Activated CD8-positive, alpha-beta T cell treated with anti-CD3 and anti-CD28 coated beads, Interleukin-2, amount 10 ng/mL, durations not matched to agents 7 days and 5 days (primary cell): ENCODE measurements around the gene OR11G2. TPM values are rescaled to one million over a fixed set of nuclear protein-coding genes. Genes with fewer than 3 reads are reported as not detected.
"Not testable (repeated sequence)": the region's sequence is repeated elsewhere in the genome, so short reads cannot be mapped to it uniquely, and the experiment has no call there.

ENCODE experiments used
- ATAC-seq: fragments of 150-1000 bp; cut with Tn5 transposase; one replicate; pipeline ENCODE4 v1.10.0; 2021; ENCODE audit warnings: moderate library complexity
- CTCF ChIA-PET: fragments of 350-600 bp; sonication (Branson Sonifier 250); formaldehyde crosslinking; loops from one replicate; lab custom pipeline; 2021; ENCODE audit warnings: antibody characterized with exemption; lab: Charles Lee
- POLR2A ChIA-PET: fragments of 350-600 bp; sonication (Branson Sonifier 250); formaldehyde crosslinking; loops from one replicate; lab custom pipeline; 2021; ENCODE audit warnings: antibody characterized with exemption; lab: Charles Lee
- DNase-seq: peaks from one replicate; pipeline ENCODE4 v3.0.0-alpha.2; 2020
- H3K27ac Mint-ChIP-seq: one replicate; pipeline ENCODE4 v1.8.0; 2021; ENCODE audit warnings: mild to moderate bottlenecking, mixed read lengths
- H3K27me3 Mint-ChIP-seq: one replicate; pipeline ENCODE4 v1.8.0; 2021; ENCODE audit warnings: low read depth, mixed read lengths
- H3K36me3 Mint-ChIP-seq: one replicate; pipeline ENCODE4 v1.8.0; 2021; ENCODE audit warnings: low read depth, mixed read lengths
- H3K4me1 Mint-ChIP-seq: one replicate; pipeline ENCODE4 v1.8.0; 2021; ENCODE audit warnings: low read depth, mixed read lengths
- H3K4me3 Mint-ChIP-seq: one replicate; pipeline ENCODE4 v1.8.0; 2021; ENCODE audit warnings: mild to moderate bottlenecking, mixed read lengths
- H3K9me3 Mint-ChIP-seq: one replicate; pipeline ENCODE4 v1.8.0; 2022; ENCODE audit warnings: mixed read lengths; ENCODE audit not compliant: insufficient read depth
- total RNA-seq, 2 experiments: library from RNA; stranded (reverse); gene quantifications; one replicate each; pipeline ENCODE4 v1.2.3, GENCODE V29; 2021

OR11G2 gene, protein sequence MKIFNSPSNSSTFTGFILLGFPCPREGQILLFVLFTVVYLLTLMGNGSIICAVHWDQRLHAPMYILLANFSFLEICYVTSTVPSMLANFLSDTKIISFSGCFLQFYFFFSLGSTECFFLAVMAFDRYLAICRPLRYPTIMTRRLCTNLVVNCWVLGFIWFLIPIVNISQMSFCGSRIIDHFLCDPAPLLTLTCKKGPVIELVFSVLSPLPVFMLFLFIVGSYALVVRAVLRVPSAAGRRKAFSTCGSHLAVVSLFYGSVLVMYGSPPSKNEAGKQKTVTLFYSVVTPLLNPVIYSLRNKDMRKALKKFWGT
- not detected for total RNA-seq

DNA sequence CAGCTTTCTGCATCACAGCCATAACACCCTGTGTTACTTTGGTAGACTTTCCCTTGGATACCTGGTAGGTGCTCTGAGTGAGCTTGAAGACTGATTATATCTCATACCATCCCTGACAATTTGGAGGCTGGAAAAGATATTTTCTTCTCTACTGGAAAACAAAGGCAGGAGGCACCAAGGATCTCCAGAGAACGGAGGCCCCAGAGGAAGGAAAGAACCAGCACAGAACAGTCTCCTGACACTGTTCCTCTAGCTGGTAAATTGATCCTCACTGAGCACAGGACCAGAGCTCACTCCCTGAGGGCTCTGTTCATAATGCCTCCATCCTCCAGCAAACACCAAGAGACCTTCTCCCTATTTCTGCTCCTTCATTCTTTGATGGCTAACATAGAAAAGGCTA, at the start of gene OR11G2:
Gene OR11G2, plus strand, starts transcription at position 301 of the 400 bp plus-strand sequence. CDS start 6,542 bp downstream, outside the sequence.
- Mint-ChIP-seq H3K27me3 (peaks cover 7% of the 10 kb centered on the region), H3K36me3 (no peaks in the 10 kb centered on the region), H3K9me3 (no peaks in the 10 kb centered on the region), H3K4me1 (no peaks in the 10 kb centered on the region), H3K27ac (no peak within 1 kb of the TSS), H3K4me3 (no peak within 1 kb of the TSS)
- ChIA-PET POLR2A (no interaction called here), CTCF (interaction anchor here (1.1 kb wide), 1 partner anchor 23 kb away, joined by 3 read pairs; no protein-coding TSS in a partner anchor)
- no peak for DNase-seq
- no peak for ATAC-seq

DNA sequence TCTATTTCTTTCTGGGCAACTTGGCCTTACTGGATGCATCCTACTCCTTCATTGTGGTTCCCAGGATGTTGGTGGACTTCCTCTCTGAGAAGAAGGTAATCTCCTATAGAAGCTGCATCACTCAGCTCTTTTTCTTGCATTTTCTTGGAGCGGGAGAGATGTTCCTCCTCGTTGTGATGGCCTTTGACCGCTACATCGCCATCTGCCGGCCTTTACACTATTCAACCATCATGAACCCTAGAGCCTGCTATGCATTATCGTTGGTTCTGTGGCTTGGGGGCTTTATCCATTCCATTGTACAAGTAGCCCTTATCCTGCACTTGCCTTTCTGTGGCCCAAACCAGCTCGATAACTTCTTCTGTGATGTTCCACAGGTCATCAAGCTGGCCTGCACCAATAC, 46.8 kb upstream of the OR11G2 start:
- POLR2A ChIA-PET: no interaction called here
- no peaks in the 10 kb centered on the region for H3K4me1 Mint-ChIP-seq
- CTCF ChIA-PET: no interaction called here
- H3K36me3 Mint-ChIP-seq: no peaks in the 10 kb centered on the region
- H3K4me3 Mint-ChIP-seq: no peak overlapping the region
- no peaks in the 10 kb centered on the region for H3K9me3 Mint-ChIP-seq
- peaks cover 2% of the 10 kb centered on the region for H3K27me3 Mint-ChIP-seq
- DNase-seq: no peak
- ATAC-seq: no peak
- no peak overlapping the region for H3K27ac Mint-ChIP-seq

DNA sequence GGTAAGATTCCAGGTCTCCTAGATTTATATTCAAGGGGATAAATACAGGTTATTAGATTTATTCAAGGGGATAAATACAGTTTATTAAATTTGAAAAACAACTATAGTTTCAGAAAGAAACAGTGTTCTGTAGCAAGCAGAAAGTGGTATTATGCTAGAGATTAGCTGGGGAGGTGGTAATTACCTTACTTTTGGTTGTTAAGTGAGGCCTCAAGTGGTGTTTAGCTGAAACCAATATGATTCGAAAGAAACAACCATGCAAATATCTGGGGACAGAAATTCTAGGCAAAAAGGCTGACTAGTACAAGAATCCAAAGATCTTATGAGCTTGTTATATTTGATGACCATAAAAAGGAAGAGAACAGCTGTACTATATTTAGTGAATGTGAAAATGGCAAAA, 45.9 kb upstream of the OR11G2 start:
- POLR2A ChIA-PET: no interaction called here
- H3K4me1 Mint-ChIP-seq: no peaks in the 10 kb centered on the region
- H3K27ac Mint-ChIP-seq: no peak overlapping the region
- ATAC-seq (no peak), DNase-seq (no peak)
- H3K36me3 Mint-ChIP-seq: no peaks in the 10 kb centered on the region
- no peaks in the 10 kb centered on the region for H3K9me3 Mint-ChIP-seq
- peaks cover 2% of the 10 kb centered on the region for H3K27me3 Mint-ChIP-seq
- CTCF ChIA-PET: no interaction called here
- no peak overlapping the region for H3K4me3 Mint-ChIP-seq

DNA sequence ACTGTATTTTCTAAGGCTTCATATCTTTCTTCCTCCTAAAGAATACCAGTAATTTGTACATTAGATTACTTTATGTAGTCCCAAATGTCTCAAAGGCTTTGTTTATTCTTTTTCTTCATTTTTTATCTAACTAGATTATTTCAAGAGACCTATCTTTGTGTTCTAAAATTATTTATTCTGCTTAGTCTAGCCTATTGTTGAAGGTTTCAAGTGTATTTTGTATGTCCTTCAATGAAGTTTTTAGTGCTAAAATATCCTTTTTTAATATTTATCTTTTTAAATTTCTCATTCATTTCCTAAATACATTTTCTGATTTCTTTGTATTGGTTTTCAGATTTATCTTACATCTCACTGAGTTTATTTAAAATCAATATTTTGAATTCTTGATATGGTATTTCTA, 26.2 kb upstream of the OR11G2 start:
- POLR2A ChIA-PET: no interaction called here
- H3K4me3 Mint-ChIP-seq: no peak overlapping the region
- peaks cover 10% of the 10 kb centered on the region for H3K9me3 Mint-ChIP-seq
- DNase-seq (no peak), ATAC-seq (no peak)
- no peaks in the 10 kb centered on the region for H3K4me1 Mint-ChIP-seq
- H3K36me3 Mint-ChIP-seq: no peaks in the 10 kb centered on the region
- no peak overlapping the region for H3K27ac Mint-ChIP-seq
- H3K27me3 Mint-ChIP-seq: no peaks in the 10 kb centered on the region
- CTCF ChIA-PET: no interaction called here

DNA sequence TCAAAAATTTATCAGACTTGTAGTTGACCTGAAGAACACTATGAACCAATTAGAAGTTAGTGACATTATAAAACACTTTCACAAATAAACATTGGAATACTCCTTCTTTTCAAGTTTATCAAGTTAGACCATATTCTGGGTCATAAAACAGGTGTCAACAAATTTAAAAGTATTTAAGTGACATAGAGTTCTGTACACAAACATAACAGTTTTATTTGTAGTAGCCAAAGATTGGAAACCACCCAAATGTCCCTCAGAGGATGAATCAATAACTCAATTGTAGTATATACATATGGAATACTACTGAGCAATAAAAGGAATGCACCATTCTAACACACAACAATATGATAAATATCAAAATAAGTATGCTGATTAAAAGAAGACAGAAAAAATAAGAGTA, 23.6 kb upstream of the OR11G2 start:
- H3K4me1 Mint-ChIP-seq: no peaks in the 10 kb centered on the region

DNA sequence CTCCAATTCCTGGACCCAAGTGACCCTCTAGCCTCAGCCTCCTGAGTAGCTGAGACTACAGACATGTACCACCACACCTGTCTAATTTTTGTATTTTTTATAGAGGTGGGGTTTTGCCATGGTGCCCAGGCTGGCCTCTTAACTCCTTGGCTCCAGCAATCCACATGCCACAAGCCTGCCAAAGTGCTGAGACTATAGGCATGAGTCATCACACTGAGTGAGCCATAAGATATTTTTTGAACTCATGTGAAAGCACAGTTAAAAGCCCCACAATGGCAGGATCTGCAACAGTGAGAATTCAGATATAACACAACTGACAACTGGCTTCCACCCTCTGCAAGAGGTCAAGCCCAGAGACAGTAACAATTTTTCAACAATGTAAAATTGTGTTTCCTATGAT, 20.8 kb upstream of the OR11G2 start:
- CTCF ChIA-PET, H3K27me3 Mint-ChIP-seq, DNase-seq, H3K27ac Mint-ChIP-seq, POLR2A ChIA-PET, ATAC-seq, H3K4me1 Mint-ChIP-seq, H3K9me3 Mint-ChIP-seq, H3K36me3 Mint-ChIP-seq, H3K4me3 Mint-ChIP-seq: not testable (repeated sequence)

More for the DNA sequence above, 23.6 kb upstream of the OR11G2 start:
- ChIA-PET POLR2A (no interaction called here), CTCF (no interaction called here)
- Mint-ChIP-seq H3K36me3 (no peaks in the 10 kb centered on the region), H3K27ac (no peak overlapping the region), H3K9me3 (peaks cover 10% of the 10 kb centered on the region), H3K4me3 (no peak overlapping the region), H3K27me3 (no peaks in the 10 kb centered on the region)
- DNase-seq (no peak), ATAC-seq (no peak)

DNA sequence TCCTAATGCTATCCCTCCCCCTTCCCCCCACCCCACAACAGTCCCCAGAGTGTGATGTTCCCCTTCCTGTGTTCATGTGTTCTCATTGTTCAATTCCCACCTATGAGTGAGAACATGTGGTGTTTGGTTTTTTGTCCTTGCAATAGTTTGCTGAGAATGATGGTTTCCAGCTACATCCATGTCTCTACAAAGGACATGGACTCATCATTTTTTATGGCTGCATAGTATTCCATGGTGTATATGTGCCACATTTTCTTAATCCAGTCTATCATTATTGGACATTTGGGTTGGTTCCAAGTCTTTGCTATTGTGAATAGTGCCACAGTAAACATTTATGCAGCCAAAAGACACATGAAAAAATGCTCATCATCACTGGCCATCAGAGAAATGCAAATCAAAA, 16.5 kb upstream of the OR11G2 start:
- POLR2A ChIA-PET, H3K4me3 Mint-ChIP-seq, H3K36me3 Mint-ChIP-seq, CTCF ChIA-PET, H3K4me1 Mint-ChIP-seq, DNase-seq, H3K27me3 Mint-ChIP-seq, H3K9me3 Mint-ChIP-seq, ATAC-seq, H3K27ac Mint-ChIP-seq: not testable (repeated sequence)

DNA sequence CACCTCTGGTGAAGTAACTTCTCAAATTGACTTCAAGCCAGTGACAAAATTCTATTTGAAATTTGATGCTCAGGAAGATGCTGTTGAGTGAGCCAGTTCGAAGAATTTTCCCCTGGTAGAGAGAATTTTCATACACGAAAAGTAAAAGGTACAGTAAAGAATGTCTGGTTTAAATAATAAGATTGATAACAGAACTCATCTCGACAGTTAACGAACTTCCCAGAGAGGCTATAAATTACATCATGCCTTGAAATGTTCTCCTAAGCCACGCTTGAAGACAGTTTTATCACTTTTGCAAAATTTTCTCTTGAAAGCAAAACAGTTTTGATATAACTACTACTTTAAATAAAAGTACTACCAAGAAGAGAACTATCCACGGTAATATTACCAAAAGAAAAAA, 14.4 kb upstream of the OR11G2 start:
- Mint-ChIP-seq H3K27ac (no peak overlapping the region), H3K4me1 (no peaks in the 10 kb centered on the region), H3K27me3 (no peaks in the 10 kb centered on the region), H3K36me3 (no peaks in the 10 kb centered on the region), H3K9me3 (no peaks in the 10 kb centered on the region), H3K4me3 (no peak overlapping the region)
- POLR2A ChIA-PET: no interaction called here
- ATAC-seq (no peak), DNase-seq (no peak)
- CTCF ChIA-PET: no interaction called here

DNA sequence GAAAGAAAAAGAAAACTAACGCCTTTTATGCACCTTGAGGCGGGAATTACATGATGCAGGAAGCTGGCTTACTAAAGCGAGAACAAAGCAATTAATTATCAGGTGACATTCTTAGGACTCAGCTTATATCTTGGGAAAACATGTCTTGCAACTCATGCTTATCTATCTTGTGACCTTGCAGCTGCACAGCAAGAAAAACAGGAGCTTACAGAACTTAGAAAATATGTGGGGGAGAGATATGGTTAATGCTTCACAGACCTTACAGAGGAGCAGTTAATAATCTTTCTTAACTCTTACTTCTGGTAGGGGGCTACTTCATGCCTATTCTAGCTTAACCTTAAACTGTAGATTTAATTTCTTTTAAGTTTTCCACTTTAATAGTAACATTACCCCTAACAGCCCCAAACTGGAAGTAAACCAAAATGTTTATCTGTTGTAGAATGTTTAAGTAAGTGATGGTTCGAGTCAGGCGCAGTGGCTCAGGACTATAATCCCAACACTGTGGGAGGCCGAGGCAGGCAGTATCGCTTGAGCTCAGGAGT, 13.2 kb upstream of the OR11G2 start:
- no peak for DNase-seq
- Mint-ChIP-seq H3K4me3 (no peak overlapping the region), H3K27ac (no peak overlapping the region), H3K27me3 (peaks cover 3% of the 10 kb centered on the region), H3K9me3 (no peaks in the 10 kb centered on the region), H3K4me1 (no peaks in the 10 kb centered on the region), H3K36me3 (no peaks in the 10 kb centered on the region)
- CTCF ChIA-PET: no interaction called here
- POLR2A ChIA-PET: no interaction called here
- no peak for ATAC-seq

DNA sequence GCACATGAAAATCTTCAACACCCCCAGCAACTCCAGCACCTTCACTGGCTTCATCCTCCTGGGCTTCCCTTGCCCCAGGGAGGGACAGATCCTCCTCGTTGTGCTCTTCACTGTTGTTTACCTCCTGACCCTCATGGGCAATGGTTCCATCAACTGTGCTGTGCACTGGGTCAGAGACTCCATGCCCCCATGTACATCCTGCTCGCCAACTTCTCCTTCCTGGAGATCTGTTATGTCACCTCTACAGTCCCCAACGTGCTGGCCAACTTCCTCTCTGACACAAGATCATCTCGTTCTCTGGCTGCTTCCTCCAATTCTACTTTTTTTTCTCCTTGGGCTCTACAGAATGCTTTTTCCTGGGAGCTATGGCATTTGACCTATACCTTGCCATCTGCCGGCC, 11.5 kb upstream of the OR11G2 start:
- H3K9me3 Mint-ChIP-seq: no peaks in the 10 kb centered on the region
- no peak for ATAC-seq
- no peak overlapping the region for H3K4me3 Mint-ChIP-seq
- no peaks in the 10 kb centered on the region for H3K36me3 Mint-ChIP-seq
- H3K27ac Mint-ChIP-seq: no peak overlapping the region
- DNase-seq: no peak
- ChIA-PET POLR2A (no interaction called here), CTCF (no interaction called here)
- no peaks in the 10 kb centered on the region for H3K4me1 Mint-ChIP-seq
- H3K27me3 Mint-ChIP-seq: peaks cover 6% of the 10 kb centered on the region

DNA sequence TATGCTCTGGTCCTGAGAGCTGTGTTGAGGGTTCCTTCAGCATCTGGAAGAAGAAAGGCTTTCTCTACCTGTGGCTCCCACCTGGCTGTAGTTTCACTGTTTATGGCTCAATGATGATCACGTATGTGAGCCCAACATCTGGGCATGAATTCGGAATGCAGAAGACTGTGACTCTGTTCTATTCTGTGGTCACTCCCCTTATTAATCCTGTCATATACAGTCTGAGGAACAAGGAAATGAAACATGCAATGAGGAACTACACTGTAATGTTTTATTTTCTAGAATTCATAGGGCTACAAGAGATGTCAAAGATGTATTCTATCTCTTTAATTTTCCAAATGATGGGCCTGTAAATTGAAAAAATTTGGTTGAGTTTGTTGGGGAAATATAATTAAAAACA, 10.8 kb upstream of the OR11G2 start:
- H3K27ac Mint-ChIP-seq: no peak overlapping the region
- no peak overlapping the region for H3K4me3 Mint-ChIP-seq
- DNase-seq (no peak), ATAC-seq (no peak)
- peaks cover 6% of the 10 kb centered on the region for H3K27me3 Mint-ChIP-seq
- no peaks in the 10 kb centered on the region for H3K36me3 Mint-ChIP-seq
- no peaks in the 10 kb centered on the region for H3K4me1 Mint-ChIP-seq
- H3K9me3 Mint-ChIP-seq: no peaks in the 10 kb centered on the region
- POLR2A ChIA-PET: no interaction called here
- CTCF ChIA-PET: no interaction called here

DNA sequence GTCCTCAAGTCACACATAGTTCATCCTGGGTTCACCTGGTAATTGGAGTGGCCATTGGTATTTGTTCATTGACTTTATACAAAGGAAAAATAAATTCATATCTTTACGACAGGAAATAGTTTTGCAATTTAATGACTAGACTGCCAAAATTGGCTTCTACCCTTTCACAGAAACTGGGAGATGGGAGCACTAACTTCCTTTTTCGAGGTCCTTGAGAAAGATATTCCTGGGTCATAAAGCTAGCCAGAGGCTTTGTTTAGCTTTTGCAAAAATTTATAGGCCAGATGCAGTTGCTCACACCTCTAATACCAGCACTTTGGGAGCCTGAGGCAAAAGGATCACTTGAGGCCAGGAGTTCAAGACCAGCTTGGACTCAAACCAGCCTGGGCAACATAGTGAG, 10.2 kb upstream of the OR11G2 start:
- H3K9me3 Mint-ChIP-seq: no peaks in the 10 kb centered on the region
- H3K4me3 Mint-ChIP-seq: no peak overlapping the region
- DNase-seq (no peak), ATAC-seq (no peak)
- H3K36me3 Mint-ChIP-seq: no peaks in the 10 kb centered on the region
- no peak overlapping the region for H3K27ac Mint-ChIP-seq
- ChIA-PET CTCF (no interaction called here), POLR2A (no interaction called here)
- H3K27me3 Mint-ChIP-seq: peaks cover 7% of the 10 kb centered on the region
- no peaks in the 10 kb centered on the region for H3K4me1 Mint-ChIP-seq

DNA sequence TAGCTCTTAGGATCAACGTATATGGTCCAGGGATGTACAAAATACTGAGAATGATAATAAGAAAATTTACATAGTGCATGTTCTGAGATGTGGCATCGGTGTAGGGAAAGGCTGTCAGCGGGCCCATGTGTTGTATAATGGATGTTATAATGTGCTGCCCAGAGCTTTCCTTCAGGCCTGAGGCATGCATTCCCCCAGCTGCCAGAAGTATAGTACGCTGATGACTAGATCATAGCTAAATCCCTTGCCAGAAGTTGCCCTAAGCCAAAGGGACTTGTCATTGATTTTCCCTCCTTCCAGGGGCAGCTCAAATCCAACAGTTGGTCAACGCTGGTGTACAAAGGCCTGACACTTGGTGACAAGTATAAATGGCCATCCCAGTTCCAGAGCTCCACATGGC, 6.5 kb upstream of the OR11G2 start:
- Mint-ChIP-seq H3K9me3 (no peaks in the 10 kb centered on the region), H3K4me3 (no peak overlapping the region), H3K36me3 (no peaks in the 10 kb centered on the region), H3K27me3 (peaks cover 12% of the 10 kb centered on the region), H3K4me1 (no peaks in the 10 kb centered on the region), H3K27ac (no peak overlapping the region)
- POLR2A ChIA-PET: no interaction called here
- DNase-seq (no peak), ATAC-seq (no peak)
- CTCF ChIA-PET: no interaction called here
